Endothelial cell of umbilical vein (primary cell): Measurements from ENCODE around the gene GAS7. TPM values are rescaled to one million over a fixed set of nuclear protein-coding genes. Genes with fewer than 3 reads are reported as not detected.

Source experiments
- BruUV-seq: library from RNA; stranded (reverse); fragments of 400-500 nt; replicated peaks from 2 replicates; lab custom pipeline; 2021; lab: Mats Ljungman, UMichigan
- CTCF ChIA-PET: fragments of 300-600, 350-600 bp; sonication (Branson Sonifier 250); formaldehyde crosslinking; loops from one replicate; lab custom pipeline; 2021; ENCODE audit warnings: antibody characterized with exemption, inconsistent platforms; lab: Charles Lee
- POLR2A ChIA-PET: fragments of 300-600, 350-600 bp; sonication (Branson Sonifier 250); formaldehyde crosslinking; loops from one replicate; lab custom pipeline; 2021; ENCODE audit warnings: antibody characterized with exemption, inconsistent platforms; lab: Charles Lee
- DNase-seq: peaks from one replicate; pipeline ENCODE4 v3.0.0-alpha.2; 2011; ENCODE audit warnings: low read depth, low spot score
- FAIRE-seq: peaks from 2 replicates; lab custom pipeline; 2011; peaks lifted over from hg19 to GRCh38; lab: Jason Lieb, UNC
- H2AFZ ChIP-seq: 2 replicates; pipeline ENCODE4 v1.6.0; 2012; ENCODE audit warnings: low read depth, low read length, control low read depth, inconsistent platforms
- H3K27ac ChIP-seq: 2 replicates; pipeline ENCODE4 v1.5.1; 2011; ENCODE audit warnings: low read depth, mild to moderate bottlenecking, control low read depth, low read length, moderate library complexity; ENCODE audit not compliant: insufficient read depth
- H3K27me3 ChIP-seq, 2 experiments: 2 replicates each; pipeline versions ENCODE4 v1.6.0 to v1.6.1; 2011; ENCODE audit warnings: low read length in 2 of 2, mixed read lengths in 1 of 2; ENCODE audit not compliant: control insufficient read depth in 2 of 2, insufficient read depth in 2 of 2
- H3K36me3 ChIP-seq, 2 experiments: 2 replicates in 1 of 2; 3 replicates in 1 of 2; pipeline ENCODE4 v1.5.1; 2011; ENCODE audit warnings: low read length in 2 of 2, mild to moderate bottlenecking in 1 of 2, moderate library complexity in 1 of 2; ENCODE audit not compliant: control insufficient read depth in 2 of 2, insufficient read depth in 2 of 2; ENCODE audit errors: extremely low read depth in 1 of 2
- H3K4me1 ChIP-seq: 3 replicates; pipeline ENCODE4 v1.5.1; 2011; ENCODE audit warnings: mild to moderate bottlenecking, low read length; ENCODE audit not compliant: control insufficient read depth, insufficient read depth; ENCODE audit errors: extremely low read depth
- H3K4me2 ChIP-seq: 2 replicates; pipeline ENCODE4 v1.6.1; 2011; ENCODE audit warnings: low read length, control low read depth, mixed read lengths; ENCODE audit not compliant: insufficient read depth
- H3K4me3 ChIP-seq, 3 experiments: fragments of 200-600 bp in 1 of 3; sonication (generic), shearing (Covaris generic) in 1 of 3; replicated peaks in 1 of 3; 2 replicates each; pipeline ENCODE4 v1.5.1; 2011 to 2016; ENCODE audit warnings: control low read depth in 3 of 3, low read length in 3 of 3, mild to moderate bottlenecking in 2 of 3, inconsistent platforms in 1 of 3, low read depth in 1 of 3, moderate library complexity in 1 of 3; ENCODE audit not compliant: insufficient read depth in 1 of 3
- H3K79me2 ChIP-seq: 2 replicates; pipeline ENCODE4 v1.6.0; 2012; ENCODE audit warnings: low read length, inconsistent platforms; ENCODE audit not compliant: control insufficient read depth, insufficient read depth
- H3K9ac ChIP-seq: replicated peaks from 2 replicates; pipeline ENCODE3; 2011; ENCODE audit warnings: low read length, control low read depth; ENCODE audit not compliant: insufficient read depth; ENCODE audit errors: extremely low read depth
- H3K9me1 ChIP-seq: replicated peaks from 3 replicates; pipeline ENCODE4 v1.6.0; 2011; ENCODE audit warnings: mild to moderate bottlenecking, low read length; ENCODE audit not compliant: control insufficient read depth, insufficient read depth; ENCODE audit errors: extremely low read depth
- H3K9me3 ChIP-seq: replicated peaks from 2 replicates; pipeline ENCODE4 v1.5.1; 2012; ENCODE audit warnings: low read length, inconsistent platforms; ENCODE audit not compliant: control insufficient read depth, insufficient read depth
- H4K20me1 ChIP-seq: replicated peaks from 2 replicates; pipeline ENCODE3; 2011; ENCODE audit warnings: mild to moderate bottlenecking, low read length; ENCODE audit not compliant: control insufficient read depth, insufficient read depth; ENCODE audit errors: extremely low read depth
- CTCF ChIP-seq, 2 donors: IDR thresholded peaks; 1 replicate in 1 of 2; 2 replicates in 1 of 2; pipeline ENCODE4 v1.5.1; 2011; ENCODE audit warnings: low read length in 2 of 2, mild to moderate bottlenecking in 2 of 2, moderate library complexity in 2 of 2, control low read depth in 1 of 2, inconsistent platforms in 1 of 2, low read depth in 1 of 2; ENCODE audit not compliant: insufficient read depth in 1 of 2; ENCODE audit errors: extremely low read depth in 1 of 2
- EZH2 ChIP-seq: IDR thresholded peaks from 2 replicates; pipeline ENCODE4 v1.6.1; 2012; ENCODE audit warnings: borderline replicate concordance, low read depth, mild to moderate bottlenecking, moderate library complexity, low read length, inconsistent platforms; ENCODE audit not compliant: severe bottlenecking
- MYC ChIP-seq: IDR thresholded peaks from one replicate; pipeline ENCODE4 v1.6.1; 2011; ENCODE audit warnings: mild to moderate bottlenecking, low read depth, low read length
- dilution Hi-C: fragments of 300-500 bp; cut with MboI; formaldehyde crosslinking; loops from one replicate; pipeline ENCODE4 v1.15.0; 2019; ENCODE audit warnings: low sequenced_read_pairs; ENCODE audit not compliant: extremely low pct_ligation_motif_present
- intact Hi-C: fragments of 100-400 bp; cut with micrococcal nuclease; formaldehyde crosslinking; loops from one replicate; pipeline ENCODE4 v1.10.0; 2022
- polyA plus RNA-seq, 4 experiments: library from polyadenylated mRNA; depleted of rRNA in 3 of 4; stranded (reverse) in 3 of 4; unstranded in 1 of 4; fragments of >200 nt; gene quantifications; 2 replicates each; pipeline versions ENCODE4 v1.2.1 to v1.2.3, GENCODE V29; 2011 to 2012; ENCODE audit warnings: missing spikeins in 1 of 4
- total RNA-seq: library from RNA; stranded (reverse); gene quantifications from 2 replicates; pipeline ENCODE4 v1.2.3, GENCODE V29; 2021

The GAS7 gene
- total and polyA plus RNA-seq, 2 donors (not counting 3 experiments of a cell fraction or from before 2014, with no cell fraction given) = not detected

- no peaks in the 10 kb centered on the region for H3K79me2 ChIP-seq
- dilution Hi-C loops = no loop called here
- no peak overlapping the region for H3K27ac ChIP-seq
- no peak overlapping the region for H3K4me3 ChIP-seq
- no peak for TF ChIP-seq MYC
- TF ChIP-seq EZH2 = no peak
- TF ChIP-seq CTCF (IDR thresholded peaks at IDR 0.05; ENCODE audit: extremely low read depth in 1 of 2, insufficient read depth in 1 of 2, low read depth in 1 of 2, low read length in 2 of 2) = no peak
- ChIA-PET CTCF (no interaction called here), POLR2A (no interaction called here)
- no peaks in the 10 kb centered on the region for H3K4me1 ChIP-seq
- no peaks in the 10 kb centered on the region for H3K9me1 ChIP-seq
- H2AFZ ChIP-seq = no peak overlapping the region
- no peak for DNase-seq
- no peak overlapping the region for H3K4me2 ChIP-seq
- H3K36me3 ChIP-seq = no peaks in the 10 kb centered on the region
- no peak for FAIRE-seq
- intact Hi-C loops = no loop called here
- no peaks in the 10 kb centered on the region for H3K27me3 ChIP-seq
- H3K9me3 ChIP-seq = no peaks in the 10 kb centered on the region
- BruUV-seq = no TSS peak
- no peak overlapping the region for H3K9ac ChIP-seq
- H4K20me1 ChIP-seq = no peaks in the 10 kb centered on the region
These were observed 42.9 kb downstream of the GAS7 start for GRCh38 chr17:10155371-10156076.
